Fibroblast of mammary gland (primary cell): ENCODE measurements around the gene HTR3A.
"Not testable (repeated sequence)": the region's sequence is repeated elsewhere in the genome, so short reads cannot be mapped to it uniquely, and the experiment has no call there.

Experiments
- DNase-seq: peaks from one replicate; pipeline ENCODE4 v3.0.0-alpha.2; 2010; ENCODE audit warnings: low read depth
- H3K4me3 ChIP-seq: 2 replicates; pipeline ENCODE4 v1.5.1; 2011; ENCODE audit warnings: low read depth, mild to moderate bottlenecking, low read length, moderate library complexity; ENCODE audit not compliant: control insufficient read depth
- CTCF ChIP-seq: conservative IDR thresholded peaks from 2 replicates; pipeline ENCODE4 v1.5.1; 2011; ENCODE audit warnings: low read depth, low read length, inconsistent platforms; ENCODE audit not compliant: control insufficient read depth, insufficient read depth

The HTR3A gene

GRCh38 chr11:113974741-113975470 lies at the start of gene HTR3A:
HTR3A (plus strand) TSS chr11:113975108; CDS start chr11:113975326, 218 bp downstream.
- TF ChIP-seq CTCF: no peak
- peak; percentile 8 for DNase-seq
- no peak within 1 kb of the TSS for H3K4me3 ChIP-seq

DNA sequence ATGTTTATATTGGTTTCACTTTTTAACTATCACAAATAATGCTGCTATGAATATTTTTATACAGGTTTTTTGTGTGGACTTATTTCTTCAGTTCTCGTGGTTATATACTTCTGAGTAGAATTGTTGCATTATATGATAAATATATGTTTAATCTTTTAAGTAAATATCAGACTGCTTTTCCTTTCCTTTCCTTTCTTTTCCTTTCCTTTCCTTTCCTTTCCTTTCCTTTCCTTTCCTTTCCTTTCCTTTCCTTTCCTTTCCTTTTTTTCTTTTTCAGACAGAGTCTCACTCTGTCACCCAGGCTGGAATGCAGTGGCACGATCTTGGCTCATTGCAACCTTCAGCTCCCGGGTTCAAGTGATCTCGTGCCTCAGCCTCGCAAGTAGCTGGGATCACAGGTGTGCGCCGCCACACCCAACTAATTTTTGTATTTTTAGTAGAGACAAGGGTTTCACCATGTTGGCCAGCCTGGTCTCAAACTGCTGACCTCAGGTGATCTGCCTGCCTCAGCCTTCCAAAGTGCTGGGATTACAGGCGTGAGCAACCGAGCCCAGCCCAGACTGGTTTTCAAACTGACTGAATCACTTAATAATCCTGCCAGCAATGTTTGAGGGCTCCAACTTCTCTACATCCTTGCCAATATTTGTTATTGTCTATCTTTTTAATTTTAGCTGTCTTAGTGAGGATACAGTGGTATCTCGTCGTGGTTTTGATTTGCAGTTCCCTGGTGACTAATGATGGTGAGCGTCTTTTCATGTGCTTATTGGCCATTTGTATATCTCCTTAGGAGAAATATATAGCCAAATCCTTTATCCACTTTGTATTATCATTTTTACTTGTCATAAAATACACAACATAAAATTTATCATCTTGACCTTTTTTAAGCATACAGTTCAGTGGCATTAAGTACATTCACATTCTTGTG lies 48.4 kb upstream of the HTR3A start:
- no peak overlapping the region for H3K4me3 ChIP-seq
- no peak for TF ChIP-seq CTCF

GRCh38 chr11:113928311-113928710 lies 46.6 kb upstream of the HTR3A start:
- DNase-seq: no peak
- H3K4me3 ChIP-seq: no peak overlapping the region
- no peak for TF ChIP-seq CTCF

More for the DNA sequence above, 48.4 kb upstream of the HTR3A start:
- DNase-seq: peak; percentile 16

GRCh38 chr11:113932788-113933187 lies 42.1 kb upstream of the HTR3A start:
- DNase-seq: no peak
- H3K4me3 ChIP-seq: no peak overlapping the region
- TF ChIP-seq CTCF: no peak

DNA sequence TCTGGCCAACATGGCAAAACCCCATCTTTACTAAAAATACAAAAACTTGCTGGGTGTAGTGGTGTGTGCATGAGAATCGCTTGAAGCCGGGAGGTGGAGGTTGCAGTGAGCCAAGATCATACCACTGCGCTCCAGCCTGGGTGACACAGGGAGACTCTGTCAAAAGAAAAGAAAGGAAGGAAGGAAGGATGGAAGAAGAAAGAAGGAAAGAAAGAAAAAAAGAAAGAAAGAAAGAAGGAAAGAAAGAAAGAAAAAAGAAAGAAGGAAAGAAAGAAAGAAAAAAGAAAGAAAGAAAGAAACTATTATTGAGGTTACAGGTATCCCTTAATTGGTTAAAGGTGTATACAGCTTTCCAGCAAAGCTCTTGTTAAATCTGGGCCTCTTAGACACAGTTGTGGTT lies 40.7 kb upstream of the HTR3A start:
- not testable (repeated sequence) for DNase-seq, H3K4me3 ChIP-seq

- no peak for TF ChIP-seq CTCF
- no peak for DNase-seq
- H3K4me3 ChIP-seq: no peak overlapping the region
Measured at GRCh38 chr11:113934761-113935160, 40.1 kb upstream of the HTR3A start.

- H3K4me3 ChIP-seq: no peak overlapping the region
- TF ChIP-seq CTCF: no peak
- no peak for DNase-seq
Measured at GRCh38 chr11:113935858-113936257, 39.0 kb upstream of the HTR3A start.
